GM12878 (cell line): ENCODE results near the gene ATXN1. TPM values are rescaled to one million over a fixed set of nuclear protein-coding genes. Genes with fewer than 3 reads are reported as not detected.
"Not testable (repeated sequence)": the region's sequence is repeated elsewhere in the genome, so short reads cannot be mapped to it uniquely, and the experiment has no call there.

Source experiments
- ATAC-seq: fragments of 200-7000 bp; cut with Tn5 transposase; 3 replicates; pipeline ENCODE4 v1.9.1; 2020; ENCODE audit warnings: mild to moderate bottlenecking, moderate library complexity
- BruUV-seq: library from RNA; stranded (reverse); fragments of 400-500 nt; replicated peaks from 2 replicates; lab custom pipeline; 2021; lab: Mats Ljungman, UMichigan
- CTCF ChIA-PET: fragments of 300-600 bp; sonication (Branson Sonifier 250); formaldehyde crosslinking; extraction: SDS; loops from one replicate; lab custom pipeline; 2021; ENCODE audit warnings: inconsistent platforms; lab: Yijun Ruan, JAX
- POLR2A ChIA-PET: fragments of 350-600 bp; formaldehyde crosslinking; extraction: SDS; loops from one replicate; lab custom pipeline; 2021; ENCODE audit warnings: inconsistent platforms; lab: Charles Lee
- RAD21 ChIA-PET: fragments of 300-600 bp; sonication (Branson Sonifier 250); formaldehyde crosslinking; loops from one replicate; lab custom pipeline; 2023; ENCODE audit warnings: antibody characterized with exemption; ENCODE audit not compliant: unreplicated experiment; lab: Charles Lee
- SMC1A ChIA-PET: fragments of 300-600 bp; sonication (Branson Sonifier 250); formaldehyde crosslinking; loops from one replicate; lab custom pipeline; 2023; ENCODE audit not compliant: unreplicated experiment, uncharacterized antibody; lab: Charles Lee
- DNase-seq: peaks from one replicate; pipeline ENCODE4 v3.0.0-alpha.2; 2011; ENCODE audit warnings: low read depth, low spot score
- FAIRE-seq: peaks from 3 replicates; lab custom pipeline; 2011; peaks lifted over from hg19 to GRCh38; lab: Jason Lieb, UNC
- H2AFZ ChIP-seq: 2 replicates; pipeline ENCODE4 v1.6.0; 2011; ENCODE audit warnings: low read depth, low read length, control low read depth; ENCODE audit not compliant: control insufficient read depth
- H3K27ac ChIP-seq: 2 replicates; pipeline ENCODE4 v1.5.1; 2011; ENCODE audit warnings: control low read depth; ENCODE audit not compliant: control insufficient read depth, insufficient read depth
- H3K27me3 ChIP-seq, 2 experiments: replicated peaks in 1 of 2; 2 replicates each; pipeline versions ENCODE4 v1.6.0 to v1.6.1; 2011; ENCODE audit warnings: low read length in 1 of 2; ENCODE audit not compliant: control insufficient read depth in 2 of 2, insufficient read depth in 2 of 2
- H3K36me3 ChIP-seq, 2 experiments: 2 replicates each; pipeline ENCODE4 v1.5.1; 2011; ENCODE audit warnings: low read length in 1 of 2; ENCODE audit not compliant: control insufficient read depth in 2 of 2, insufficient read depth in 2 of 2
- H3K4me1 ChIP-seq: 2 replicates; pipeline ENCODE4 v1.6.1; 2011; ENCODE audit warnings: mild to moderate bottlenecking, low read length, moderate library complexity, mixed read lengths; ENCODE audit not compliant: control insufficient read depth, insufficient read depth
- H3K4me2 ChIP-seq: 2 replicates; pipeline ENCODE4 v1.6.0; 2011; ENCODE audit warnings: control low read depth; ENCODE audit not compliant: control insufficient read depth, insufficient read depth
- H3K4me3 ChIP-seq: fragments of 200-600 bp; sonication (generic); 2 replicates; pipeline ENCODE4 v1.5.1; 2016
- H3K79me2 ChIP-seq: 2 replicates; pipeline ENCODE4 v1.6.0; 2011; ENCODE audit warnings: low read length; ENCODE audit not compliant: control insufficient read depth, insufficient read depth
- H3K9ac ChIP-seq: 2 replicates; pipeline ENCODE4 v1.8.0; 2011; ENCODE audit warnings: low read length, control low read depth, mixed read lengths; ENCODE audit not compliant: control insufficient read depth, insufficient read depth
- H3K9me3 ChIP-seq: replicated peaks from 3 replicates; pipeline ENCODE4 v1.5.1; 2011; ENCODE audit warnings: mild to moderate bottlenecking, low read length; ENCODE audit not compliant: control insufficient read depth, insufficient read depth
- H4K20me1 ChIP-seq: 2 replicates; pipeline ENCODE4 v1.6.0; 2011; ENCODE audit not compliant: control insufficient read depth, insufficient read depth
- WGBS: methylation state at CpG from one replicate; pipeline ENCODE4 v1.1.6; 2016; ENCODE audit warnings: low lambda C conversion rate; ENCODE audit not compliant: insufficient replicate concordance, insufficient coverage; ENCODE audit errors: missing lambda C conversion rate; 5-methylcytosine and 5-hydroxymethylcytosine counted together
- in situ Hi-C: fragments of 300-500 bp; cut with MboI; formaldehyde crosslinking; loops from 9 replicates; pipeline ENCODE4 v1.14.3; 2018; ENCODE audit warnings: mixed read lengths
- intact Hi-C: fragments of 100-400 bp; cut with micrococcal nuclease; formaldehyde crosslinking; loops from one replicate; pipeline ENCODE4 v1.14.2; 2022; ENCODE audit not compliant: unreplicated experiment
- polyA plus RNA-seq, 11 experiments: library from polyadenylated mRNA; depleted of rRNA in 4 of 11; unstranded in 6 of 11; stranded (reverse) in 5 of 11; fragments of >200 nt; fragmentation: Nextera tagmentation in 4 of 11; fragmentation: Illumina TruSeq in 1 of 11; extraction: Ambion mirVana in 4 of 11; extraction: Trizol in 1 of 11; gene quantifications; 1 replicate in 1 of 11; 2 replicates in 10 of 11; pipeline versions ENCODE4 v1.2.1 to v1.2.3, GENCODE V29; 2011 to 2016; ENCODE audit warnings: inconsistent platforms in 2 of 11, missing spikeins in 2 of 11, low read depth in 1 of 11
- total RNA-seq, 4 experiments: library from RNA; depleted of rRNA in 3 of 4; stranded (reverse); fragments of >200 nt in 3 of 4; fragmentation: Illumina TruSeq in 1 of 4; extraction: Trizol in 1 of 4; gene quantifications; 2 replicates each; pipeline versions ENCODE4 v1.2.1 to v1.2.3, GENCODE V29; 2013 to 2021
- TF ChIP-seq, protein P1 (sequence below): fragments of 450-650 bp; IDR thresholded peaks from 2 replicates; pipeline ENCODE4 v1.6.1; 2017; ENCODE audit warnings: mild to moderate bottlenecking, moderate library complexity

The ATXN1 gene
- total and polyA plus RNA-seq, 10 of the 15 experiments (the other 5 are each of a cell fraction or from before 2014, with no cell fraction given), result 12.2 to 51.2 (median 20.5) TPM

DNA sequence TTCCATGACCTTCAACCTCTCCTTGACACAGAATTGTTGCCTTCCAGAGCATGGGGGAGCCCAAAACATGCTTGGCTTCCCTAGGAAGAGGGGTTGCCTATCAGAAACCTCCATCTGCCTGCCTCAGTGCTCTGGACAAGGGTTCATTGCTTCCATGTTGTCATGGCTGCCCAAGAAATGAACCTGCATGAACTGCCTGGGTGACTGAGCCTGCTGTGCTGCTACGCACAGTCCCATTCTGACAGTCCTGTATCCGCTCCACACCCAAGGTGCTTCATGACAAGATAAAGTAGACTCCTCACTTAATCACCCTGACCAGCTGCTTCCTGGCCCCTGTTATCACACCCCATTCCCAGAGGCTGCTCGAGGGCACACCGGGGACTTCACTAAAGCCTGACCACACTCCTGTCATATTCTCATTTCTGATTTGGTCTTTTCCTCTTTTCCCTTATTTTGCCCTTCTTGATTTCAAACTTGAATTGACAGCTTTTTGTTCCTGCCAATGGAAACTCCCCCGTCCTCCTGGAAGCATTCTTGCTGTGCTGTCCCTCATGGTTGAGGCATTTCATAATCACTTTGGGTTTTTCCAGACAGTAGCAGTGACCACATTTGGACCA is 491.0 kb downstream of the ATXN1 start (continued):
- TF ChIP-seq, protein P1, sequence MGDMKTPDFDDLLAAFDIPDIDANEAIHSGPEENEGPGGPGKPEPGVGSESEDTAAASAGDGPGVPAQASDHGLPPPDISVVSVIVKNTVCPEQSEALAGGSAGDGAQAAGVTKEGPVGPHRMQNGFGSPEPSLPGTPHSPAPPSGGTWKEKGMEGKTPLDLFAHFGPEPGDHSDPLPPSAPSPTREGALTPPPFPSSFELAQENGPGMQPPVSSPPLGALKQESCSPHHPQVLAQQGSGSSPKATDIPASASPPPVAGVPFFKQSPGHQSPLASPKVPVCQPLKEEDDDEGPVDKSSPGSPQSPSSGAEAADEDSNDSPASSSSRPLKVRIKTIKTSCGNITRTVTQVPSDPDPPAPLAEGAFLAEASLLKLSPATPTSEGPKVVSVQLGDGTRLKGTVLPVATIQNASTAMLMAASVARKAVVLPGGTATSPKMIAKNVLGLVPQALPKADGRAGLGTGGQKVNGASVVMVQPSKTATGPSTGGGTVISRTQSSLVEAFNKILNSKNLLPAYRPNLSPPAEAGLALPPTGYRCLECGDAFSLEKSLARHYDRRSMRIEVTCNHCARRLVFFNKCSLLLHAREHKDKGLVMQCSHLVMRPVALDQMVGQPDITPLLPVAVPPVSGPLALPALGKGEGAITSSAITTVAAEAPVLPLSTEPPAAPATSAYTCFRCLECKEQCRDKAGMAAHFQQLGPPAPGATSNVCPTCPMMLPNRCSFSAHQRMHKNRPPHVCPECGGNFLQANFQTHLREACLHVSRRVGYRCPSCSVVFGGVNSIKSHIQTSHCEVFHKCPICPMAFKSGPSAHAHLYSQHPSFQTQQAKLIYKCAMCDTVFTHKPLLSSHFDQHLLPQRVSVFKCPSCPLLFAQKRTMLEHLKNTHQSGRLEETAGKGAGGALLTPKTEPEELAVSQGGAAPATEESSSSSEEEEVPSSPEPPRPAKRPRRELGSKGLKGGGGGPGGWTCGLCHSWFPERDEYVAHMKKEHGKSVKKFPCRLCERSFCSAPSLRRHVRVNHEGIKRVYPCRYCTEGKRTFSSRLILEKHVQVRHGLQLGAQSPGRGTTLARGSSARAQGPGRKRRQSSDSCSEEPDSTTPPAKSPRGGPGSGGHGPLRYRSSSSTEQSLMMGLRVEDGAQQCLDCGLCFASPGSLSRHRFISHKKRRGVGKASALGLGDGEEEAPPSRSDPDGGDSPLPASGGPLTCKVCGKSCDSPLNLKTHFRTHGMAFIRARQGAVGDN, result no peak

- BruUV-seq, SMC1A ChIA-PET, H3K9me3 ChIP-seq, RAD21 ChIA-PET, H3K27ac ChIP-seq, ATAC-seq, H2AFZ ChIP-seq, H3K27me3 ChIP-seq, H3K4me1 ChIP-seq, H3K4me2 ChIP-seq, in situ Hi-C loops, H3K4me3 ChIP-seq, H3K36me3 ChIP-seq, H3K9ac ChIP-seq, H4K20me1 ChIP-seq, DNase-seq, H3K79me2 ChIP-seq, FAIRE-seq, intact Hi-C loops, POLR2A ChIA-PET: not testable (repeated sequence)
- 59% methylated on average over 7 of the region's 7 CpGs for WGBS
- CTCF ChIA-PET, result interaction anchor here (1.2 kb wide), 1 partner anchor 16 kb away, joined by 3 read pairs; no protein-coding TSS in a partner anchor
These were observed 491.7 kb downstream of the ATXN1 start for GRCh38 chr6:16269442-16270070.
